Measurements from ENCODE around the gene CEACAM1. TPM values are rescaled to one million over a fixed set of nuclear protein-coding genes. Genes with fewer than 3 reads are reported as not detected.
"Not testable (repeated sequence)": the region's sequence is repeated elsewhere in the genome, so short reads cannot be mapped to it uniquely, and the experiment has no call there.

The CEACAM1 gene
- total and polyA plus RNA-seq, 8 donors, result 5.6 to 24.0 (median 7.3) TPM

GRCh38 chr19:42501733-42502132, 26.5 kb downstream of the CEACAM1 start:
- no peak for TF ChIP-seq CTCF (IDR thresholded peaks at IDR 0.05)
- no peaks in the 10 kb centered on the region for H3K27me3 ChIP-seq
- H3K36me3 ChIP-seq, result no peaks in the 10 kb centered on the region
- no peak overlapping the region for H3K27ac ChIP-seq
- no peak overlapping the region for H3K4me3 ChIP-seq
- no peak for ATAC-seq
- DNase-seq, result no peak
- H3K4me1 ChIP-seq, result peaks cover 0 to 18% of the 10 kb centered on the region in 2 donors
- intact Hi-C loops (cut with DNase I), result no loop called here
- no peaks in the 10 kb centered on the region for H3K9me3 ChIP-seq

GRCh38 chr19:42501243-42501642, 27.0 kb downstream of the CEACAM1 start:
- intact Hi-C loops (cut with DNase I); H3K36me3 ChIP-seq; H3K4me3 ChIP-seq; H3K9me3 ChIP-seq; DNase-seq; H3K27ac ChIP-seq; ATAC-seq; H3K27me3 ChIP-seq: not testable (repeated sequence)
- peaks cover 0 to 18% of the 10 kb centered on the region in 2 donors for H3K4me1 ChIP-seq

- H3K9me3 ChIP-seq, result no peaks in the 10 kb centered on the region
- ATAC-seq, result no peak
- no peaks in the 10 kb centered on the region for H3K36me3 ChIP-seq
- peak overlapping the region in 1 of 2 donors; percentile 4 for H3K27ac ChIP-seq
- no peak overlapping the region for H3K4me3 ChIP-seq
- no peaks in the 10 kb centered on the region for H3K27me3 ChIP-seq
- peaks cover 0 to 18% of the 10 kb centered on the region in 2 donors for H3K4me1 ChIP-seq
- intact Hi-C loops (cut with DNase I), result no loop called here
- no peak for TF ChIP-seq CTCF (IDR thresholded peaks at IDR 0.05)
- no peak for DNase-seq
Measured at GRCh38 chr19:42498169-42498757, 30.0 kb downstream of the CEACAM1 start.

- DNase-seq, result peak in 1 of 4 donors; percentile 42
- Histone ChIP-seq H3K36me3 (no peaks in the 10 kb centered on the region), H3K27ac (peak overlapping the region; percentile 41), H3K4me3 (no peak overlapping the region), H3K27me3 (no peaks in the 10 kb centered on the region), H3K9me3 (no peaks in the 10 kb centered on the region), H3K4me1 (peaks cover 0 to 18% of the 10 kb centered on the region in 2 donors)
- intact Hi-C loops (cut with DNase I), result no loop called here
- TF ChIP-seq CTCF (IDR thresholded peaks at IDR 0.05), result no peak
- peak; percentile 91 for ATAC-seq
Measured at GRCh38 chr19:42497492-42498168, 30.7 kb downstream of the CEACAM1 start.

- Histone ChIP-seq H3K36me3 (no peaks in the 10 kb centered on the region), H3K4me3 (no peak overlapping the region), H3K4me1 (peaks cover 0 to 18% of the 10 kb centered on the region in 2 donors), H3K27me3 (no peaks in the 10 kb centered on the region), H3K9me3 (no peaks in the 10 kb centered on the region), H3K27ac (no peak overlapping the region)
- no peak for TF ChIP-seq CTCF (IDR thresholded peaks at IDR 0.05)
- intact Hi-C loops (cut with DNase I), result no loop called here
- DNase-seq (no peak), ATAC-seq (no peak)
Measured at GRCh38 chr19:42496460-42497133, 31.7 kb downstream of the CEACAM1 start.

Measured in left lung (tissue), 10 donors.